Measurements from ENCODE around the gene ATP4B.
A peak's percentile ranks its signal among the peaks of the same experiment; 100 is the strongest.

Gene ATP4B

DNA sequence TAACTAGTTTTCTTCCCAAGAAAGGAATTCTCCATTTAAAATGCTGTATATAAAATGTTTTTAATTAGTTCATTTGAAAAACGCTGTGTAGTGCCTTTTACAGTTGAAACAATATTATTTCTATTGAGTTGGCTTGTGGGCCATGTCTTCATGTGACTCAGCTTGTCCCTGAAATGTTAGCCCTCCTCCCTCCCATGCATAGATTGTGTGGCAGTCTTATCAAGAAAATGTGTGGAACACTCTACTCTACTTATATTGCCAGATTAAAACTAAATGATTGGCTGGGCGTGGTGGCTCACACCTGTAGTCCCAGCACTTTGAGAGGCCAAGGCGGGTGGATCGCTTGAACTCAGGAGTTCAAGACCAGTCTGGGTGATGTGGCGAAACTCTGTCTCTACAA is 40.0 kb downstream of the ATP4B start:
- no peak for DNase-seq (ENCODE audit: low read depth)
- no peak overlapping the region for H3K4me3 ChIP-seq (replicated peaks; ENCODE audit: low read depth, low read length)
- TF ChIP-seq, protein P1, sequence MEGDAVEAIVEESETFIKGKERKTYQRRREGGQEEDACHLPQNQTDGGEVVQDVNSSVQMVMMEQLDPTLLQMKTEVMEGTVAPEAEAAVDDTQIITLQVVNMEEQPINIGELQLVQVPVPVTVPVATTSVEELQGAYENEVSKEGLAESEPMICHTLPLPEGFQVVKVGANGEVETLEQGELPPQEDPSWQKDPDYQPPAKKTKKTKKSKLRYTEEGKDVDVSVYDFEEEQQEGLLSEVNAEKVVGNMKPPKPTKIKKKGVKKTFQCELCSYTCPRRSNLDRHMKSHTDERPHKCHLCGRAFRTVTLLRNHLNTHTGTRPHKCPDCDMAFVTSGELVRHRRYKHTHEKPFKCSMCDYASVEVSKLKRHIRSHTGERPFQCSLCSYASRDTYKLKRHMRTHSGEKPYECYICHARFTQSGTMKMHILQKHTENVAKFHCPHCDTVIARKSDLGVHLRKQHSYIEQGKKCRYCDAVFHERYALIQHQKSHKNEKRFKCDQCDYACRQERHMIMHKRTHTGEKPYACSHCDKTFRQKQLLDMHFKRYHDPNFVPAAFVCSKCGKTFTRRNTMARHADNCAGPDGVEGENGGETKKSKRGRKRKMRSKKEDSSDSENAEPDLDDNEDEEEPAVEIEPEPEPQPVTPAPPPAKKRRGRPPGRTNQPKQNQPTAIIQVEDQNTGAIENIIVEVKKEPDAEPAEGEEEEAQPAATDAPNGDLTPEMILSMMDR (IDR thresholded peaks at IDR 0.05; ENCODE audit: low read length, missing control alignments), result no peak

GRCh38 chr13:113616991-113617749 is 40.8 kb downstream of the ATP4B start:
- H3K4me3 ChIP-seq (replicated peaks; ENCODE audit: low read depth, low read length), result no peak overlapping the region
- DNase-seq (ENCODE audit: low read depth), result peak; percentile 64
- TF ChIP-seq, protein P1 (IDR thresholded peaks at IDR 0.05; ENCODE audit: low read length, missing control alignments), result no peak

GRCh38 chr13:113616281-113616906 is 41.6 kb downstream of the ATP4B start:
- no peak overlapping the region for H3K4me3 ChIP-seq (replicated peaks; ENCODE audit: low read depth, low read length)
- DNase-seq (ENCODE audit: low read depth), result peak; percentile 74
- TF ChIP-seq, protein P1 (IDR thresholded peaks at IDR 0.05; ENCODE audit: low read length, missing control alignments), result no peak

GRCh38 chr13:113613789-113614379 is 44.1 kb downstream of the ATP4B start:
- TF ChIP-seq, protein P1 (IDR thresholded peaks at IDR 0.05; ENCODE audit: low read length, missing control alignments), result no peak
- no peak overlapping the region for H3K4me3 ChIP-seq (replicated peaks; ENCODE audit: low read depth, low read length)
- no peak for DNase-seq (ENCODE audit: low read depth)

DNA sequence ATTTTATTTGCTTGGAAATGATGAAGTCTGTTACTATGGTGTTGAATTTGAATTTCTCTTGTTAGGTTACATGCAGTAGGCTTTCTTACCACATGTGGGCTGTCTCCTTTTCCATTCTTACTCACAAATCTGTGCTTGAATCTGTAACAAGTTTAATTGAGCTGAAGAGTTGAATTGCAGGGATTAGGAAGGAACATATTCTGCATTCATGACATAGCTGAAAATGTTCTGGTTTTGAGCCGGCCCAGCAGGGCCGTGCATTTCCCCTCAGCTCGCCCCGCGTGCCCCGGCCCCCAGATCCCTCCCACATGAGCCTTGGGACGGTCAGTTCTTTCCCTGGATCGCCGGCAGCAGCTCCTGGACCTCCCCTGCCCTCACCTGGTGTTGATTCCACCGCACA is 45.4 kb downstream of the ATP4B start:
- no peak overlapping the region for H3K4me3 ChIP-seq (replicated peaks; ENCODE audit: low read depth, low read length)
- DNase-seq (ENCODE audit: low read depth), result no peak
- TF ChIP-seq, protein P1 (IDR thresholded peaks at IDR 0.05; ENCODE audit: low read length, missing control alignments), result no peak

- no peak overlapping the region for H3K4me3 ChIP-seq (replicated peaks; ENCODE audit: low read depth, low read length)
- no peak for DNase-seq (ENCODE audit: low read depth)
- TF ChIP-seq, protein P1 (IDR thresholded peaks at IDR 0.05; ENCODE audit: low read length, missing control alignments), result no peak
Measured at GRCh38 chr13:113611996-113612395, 46.0 kb downstream of the ATP4B start.

Data from fibroblast of pulmonary artery (primary cell).